Activated CD8-positive, alpha-beta memory T cell treated with anti-CD3 and anti-CD28 coated beads for 1 hour (primary cell): Measurements from ENCODE around the gene LIPH.

Experiments used
- DNase-seq, 2 donors: peaks; one replicate each; pipeline ENCODE4 v3.0.0-alpha.2; 2020; ENCODE audit warnings: low read depth in 1 of 2; ENCODE audit errors: extremely low read depth in 1 of 2

The LIPH gene

GRCh38 chr3:185549122-185549521 lies 3.3 kb downstream of the LIPH start:
- DNase-seq: no peak

DNA sequence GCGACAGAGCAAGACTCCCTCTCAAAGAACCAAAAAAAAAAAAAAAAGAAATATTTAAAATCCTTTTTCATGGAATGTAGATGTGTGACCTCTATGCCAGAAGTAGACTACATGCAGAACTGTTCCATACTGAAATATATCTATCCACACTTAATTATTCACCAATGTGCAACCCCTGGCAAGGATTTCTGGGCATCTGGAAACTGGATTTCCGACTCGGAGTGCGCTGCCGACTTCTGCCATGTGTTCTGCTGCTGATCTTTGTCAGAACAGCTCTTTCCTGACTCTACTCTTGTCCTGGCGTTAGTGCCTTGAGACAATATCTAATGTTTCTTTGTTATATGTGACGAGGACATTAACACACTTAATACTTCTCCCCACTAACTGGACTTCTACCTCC lies 11.7 kb downstream of the LIPH start:
- no peak for DNase-seq

DNA sequence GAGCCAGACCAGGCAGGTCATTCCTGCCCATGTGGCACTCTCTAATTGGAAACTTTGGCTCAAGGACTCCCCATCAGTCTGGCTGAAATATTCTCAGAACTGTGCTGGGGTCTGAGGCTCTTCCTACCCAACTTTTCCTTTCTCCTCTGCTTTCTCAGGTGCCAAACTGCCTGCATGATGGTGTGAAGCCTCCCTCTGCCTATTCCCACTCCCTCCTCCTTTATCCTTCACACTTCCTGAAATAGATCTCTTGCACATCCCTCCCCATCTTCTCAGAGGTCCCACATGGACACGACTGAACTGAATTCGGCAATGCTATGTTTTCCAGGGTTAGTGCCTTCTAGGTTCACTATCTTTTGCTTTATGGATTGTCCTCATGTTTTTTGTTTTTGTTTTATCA lies 12.5 kb downstream of the LIPH start:
- no peak for DNase-seq

DNA sequence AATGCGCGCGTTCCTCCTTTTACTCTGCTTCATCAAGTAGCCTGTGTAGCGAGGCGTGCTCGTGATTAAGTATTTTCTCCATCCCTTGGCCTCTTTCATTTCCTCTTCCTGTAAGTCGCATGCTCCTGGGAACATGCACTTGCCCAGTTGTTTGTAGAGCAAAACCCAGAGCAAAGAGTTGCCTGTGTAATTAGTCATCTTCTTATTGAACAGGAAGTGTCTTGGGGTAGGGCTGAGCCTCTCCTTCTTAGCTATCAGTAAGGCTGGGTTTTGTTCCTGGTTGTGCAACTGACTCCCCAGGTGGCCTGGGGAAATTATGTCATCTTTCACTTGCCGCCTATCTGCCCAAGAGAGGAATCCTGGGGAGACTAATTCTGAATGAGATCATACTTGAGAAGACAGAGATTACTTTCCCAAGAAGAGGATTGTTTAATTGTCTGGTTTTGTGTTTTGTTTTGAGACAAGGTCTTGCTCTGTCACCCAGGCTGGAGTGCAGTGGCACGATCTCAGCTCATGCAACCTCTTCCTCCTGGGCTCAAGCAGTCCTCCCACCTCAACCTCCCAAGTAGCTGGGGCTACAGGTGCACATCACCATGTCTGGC lies 14.9 kb downstream of the LIPH start:
- no peak for DNase-seq

DNA sequence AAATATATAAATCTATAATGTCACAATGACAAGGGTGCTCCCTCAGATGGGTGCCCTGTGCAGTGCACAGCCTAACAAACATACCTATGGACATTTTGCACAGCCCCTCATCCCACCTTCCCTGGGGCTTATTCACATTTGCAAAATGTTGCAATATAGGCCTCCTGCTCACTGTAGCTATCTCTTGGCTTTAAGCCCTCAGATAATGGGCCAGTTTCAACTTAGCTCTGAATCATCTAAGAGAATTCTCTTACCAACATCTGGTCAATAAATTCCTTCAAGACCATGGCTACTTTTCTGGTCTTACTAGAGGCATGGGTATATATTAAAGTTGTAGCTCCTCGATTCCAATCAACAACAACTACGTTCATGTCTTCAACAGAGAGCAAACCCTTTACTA lies 17.9 kb downstream of the LIPH start:
- no peak for DNase-seq

GRCh38 chr3:185532901-185533300 lies 19.5 kb downstream of the LIPH start:
- DNase-seq: no peak

DNA sequence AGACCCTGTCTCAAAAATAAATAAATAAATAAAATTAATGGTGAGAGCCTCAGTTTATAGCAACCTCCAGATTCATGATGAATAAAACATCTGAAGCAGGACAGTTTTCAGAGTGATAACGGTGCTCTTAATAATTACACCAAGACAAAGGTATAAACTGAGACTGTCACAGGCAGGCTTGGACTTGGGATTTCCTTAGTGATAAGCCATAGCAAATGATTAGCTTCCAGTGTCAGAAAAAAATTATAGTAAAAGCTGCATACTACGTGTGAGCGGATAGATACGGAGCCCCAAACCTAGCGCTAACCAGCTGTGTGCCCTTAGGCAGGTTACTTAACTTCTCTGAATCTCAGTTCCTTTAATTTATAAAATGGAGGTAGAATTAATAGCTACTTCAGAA lies 21.5 kb downstream of the LIPH start:
- DNase-seq: no peak

- no peak for DNase-seq
Observed at GRCh38 chr3:185528532-185528931, 23.9 kb downstream of the LIPH start.

DNA sequence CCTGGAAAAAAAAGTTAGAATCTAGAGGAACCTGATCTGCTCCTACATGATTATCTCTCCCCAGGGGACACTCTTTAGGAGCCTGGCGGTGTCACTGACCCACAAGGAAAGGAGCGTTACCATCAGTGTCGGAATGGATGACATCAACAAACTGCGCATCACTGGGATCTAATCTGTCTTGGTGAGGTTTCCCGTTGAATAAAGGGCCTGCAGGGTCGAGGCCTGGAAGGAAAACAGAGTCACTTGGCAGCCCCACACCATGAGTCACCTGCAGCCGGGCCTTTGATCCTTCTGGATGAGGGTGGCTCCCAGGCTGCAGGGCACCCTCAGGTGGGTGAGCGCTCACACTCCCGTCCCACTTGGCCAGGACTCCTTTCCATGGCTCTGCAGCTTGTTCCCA lies 25.0 kb downstream of the LIPH start:
- DNase-seq: no peak

DNA sequence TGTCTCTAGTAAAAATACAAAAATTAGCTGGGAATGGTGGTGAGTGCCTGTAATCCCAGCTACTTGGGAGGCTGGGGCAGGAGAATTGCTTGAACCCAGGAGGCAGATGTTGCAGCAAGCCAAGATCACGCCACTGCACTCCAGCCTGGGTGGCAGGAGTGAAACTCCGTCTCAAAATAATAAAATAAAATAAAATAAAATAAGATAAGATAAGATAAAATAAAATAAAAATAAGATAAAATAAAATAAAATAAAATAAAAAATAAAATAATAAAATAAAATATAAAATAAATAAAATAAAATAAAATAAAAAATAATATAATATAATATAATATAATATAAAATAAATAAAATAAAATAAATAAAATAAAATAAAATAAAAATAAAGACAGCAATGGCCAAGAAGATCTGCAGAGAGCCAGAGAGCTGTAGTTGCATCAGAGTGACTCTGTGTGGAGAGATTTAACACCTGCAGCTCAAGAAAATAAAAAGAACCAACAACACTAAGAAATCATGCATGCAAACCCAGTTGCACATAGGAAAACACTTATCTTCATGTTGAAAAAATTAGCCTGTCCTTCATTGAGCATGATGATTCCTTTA lies 25.9 kb downstream of the LIPH start:
- no peak for DNase-seq

GRCh38 chr3:185521349-185522138 lies 30.8 kb downstream of the LIPH start:
- no peak for DNase-seq

GRCh38 chr3:185519021-185519420 lies 33.4 kb downstream of the LIPH start:
- DNase-seq: no peak

DNA sequence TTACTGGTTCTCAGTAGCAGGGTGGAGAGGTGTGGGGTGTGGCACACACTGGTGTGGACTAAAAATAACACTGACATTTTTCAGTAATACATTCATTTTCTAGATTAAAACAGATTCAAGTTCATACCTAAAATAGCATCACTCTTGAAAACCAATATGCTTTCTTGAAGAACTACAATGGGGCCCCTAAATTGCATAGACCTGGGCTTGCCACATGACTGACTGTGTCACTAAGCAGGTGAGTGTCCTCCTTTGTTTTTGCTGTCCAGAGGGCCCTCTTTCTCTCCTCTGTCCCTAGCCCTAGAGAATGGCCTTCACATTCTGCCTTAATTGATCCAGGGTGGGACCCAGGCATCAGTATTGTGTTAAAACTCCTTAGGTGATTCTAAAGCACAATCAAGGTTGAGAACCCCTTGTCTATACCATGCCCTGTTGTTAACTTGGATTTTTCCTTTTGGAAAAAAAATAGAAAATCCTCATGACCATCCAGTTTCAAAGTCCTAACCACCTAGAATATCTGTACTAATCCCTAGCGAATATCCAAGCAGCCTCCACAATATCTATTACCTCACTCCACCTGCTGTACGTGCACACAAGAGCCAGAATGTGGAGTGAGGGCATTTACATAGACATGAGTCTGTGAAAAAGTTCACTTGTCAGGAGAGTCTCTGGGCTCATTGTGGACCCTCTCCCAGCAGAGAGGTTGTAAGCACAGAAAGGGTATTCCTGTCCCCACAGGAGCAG lies 34.8 kb downstream of the LIPH start:
- DNase-seq: no peak

GRCh38 chr3:185511711-185512110 lies 40.7 kb downstream of the LIPH start:
- no peak for DNase-seq

DNA sequence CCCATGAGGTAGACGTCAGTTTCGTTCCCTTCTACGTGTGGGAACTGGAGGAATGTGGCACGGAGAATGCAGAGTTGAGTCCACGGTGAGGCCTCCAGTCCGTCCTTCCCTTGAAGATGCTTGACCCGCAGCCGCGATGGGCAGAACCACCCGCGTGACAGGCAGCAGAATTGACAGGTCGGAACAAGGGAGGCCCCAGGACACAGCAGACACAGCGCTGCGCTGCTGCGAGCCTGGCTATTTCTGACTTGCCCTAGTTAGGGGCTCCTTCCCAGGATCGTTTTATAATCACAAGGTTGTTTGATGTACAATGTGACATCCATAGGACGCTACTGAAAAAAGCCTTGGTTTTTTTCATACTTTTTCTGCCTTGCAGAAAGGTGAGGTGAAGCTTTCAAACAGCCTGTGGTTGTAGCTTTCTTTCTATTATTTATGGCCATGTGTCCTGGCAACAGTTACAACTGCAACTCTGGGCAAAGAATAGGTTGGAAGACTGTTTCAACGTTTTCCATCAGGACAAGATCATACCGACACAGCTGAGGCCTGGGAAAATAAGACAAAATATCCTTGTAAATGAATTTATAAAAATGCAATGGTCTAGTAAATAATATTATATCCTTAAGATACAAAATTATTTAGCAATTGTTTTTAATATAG lies 43.9 kb downstream of the LIPH start:
- no peak for DNase-seq

DNA sequence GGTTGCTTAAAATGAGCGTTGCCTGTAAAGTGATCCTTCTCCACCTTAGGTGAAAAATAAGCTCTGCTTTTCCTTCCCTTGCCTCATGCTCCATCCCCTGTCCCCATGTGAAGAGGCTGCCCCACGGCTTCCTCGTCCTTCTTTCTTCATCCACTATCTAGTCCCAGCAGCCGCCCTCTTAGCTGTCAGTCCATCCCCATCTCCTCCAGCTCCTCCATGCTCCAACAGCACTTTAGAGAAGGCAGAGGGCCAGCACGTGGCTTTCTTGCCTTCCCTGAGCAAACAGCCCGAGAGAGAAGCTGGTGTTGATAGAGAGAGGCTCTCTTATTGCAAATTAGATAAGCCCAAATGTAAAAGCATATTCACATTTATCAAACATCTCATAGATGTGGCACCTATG lies 44.5 kb downstream of the LIPH start:
- no peak for DNase-seq

GRCh38 chr3:185504636-185505035 lies 47.8 kb downstream of the LIPH start:
- no peak for DNase-seq

- no peak for DNase-seq
Observed at GRCh38 chr3:185503521-185503920, 48.9 kb downstream of the LIPH start.

DNA sequence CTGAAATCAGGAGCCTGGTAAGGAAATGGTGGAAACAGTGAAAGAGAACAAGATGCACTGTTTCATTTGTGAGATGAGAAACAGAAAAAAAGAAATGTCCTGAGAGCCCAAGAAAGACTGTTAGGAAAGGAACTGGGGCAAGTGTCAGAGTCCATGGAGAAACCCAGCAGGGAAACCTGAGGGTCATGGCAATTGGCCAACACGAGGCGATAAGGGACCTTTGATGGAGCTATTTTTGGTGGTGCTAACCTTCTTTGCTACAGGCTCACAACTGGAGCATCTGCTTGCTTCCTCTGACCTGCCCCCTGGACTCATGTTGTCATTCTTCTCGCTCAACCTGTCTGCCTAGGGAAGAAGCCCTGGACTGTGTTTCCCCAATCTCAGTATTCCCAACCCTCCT lies 49.4 kb downstream of the LIPH start:
- no peak for DNase-seq

GRCh38 chr3:185498503-185499396 lies 53.6 kb downstream of the LIPH start, which contains the start of gene TMEM41A:
Gene TMEM41A (minus strand): TSS chr3:185499035. CDS start chr3:185498961, 74 bp downstream.
- DNase-seq: peak; percentile 60 to 82
